ENCODE measurements around the gene ASPDH. TPM values are rescaled to one million over a fixed set of nuclear protein-coding genes. Genes with fewer than 3 reads are reported as not detected.

ASPDH gene
- total RNA-seq, 1 donor from 2014 or later = not detected

GRCh38 chr19:50548191-50549058 is 34.7 kb upstream of the ASPDH start:
- no peak for TF ChIP-seq CTCF (IDR thresholded peaks at IDR 0.05; ENCODE audit: unreplicated experiment)
- peaks cover 20% of the 10 kb centered on the region for H3K36me3 Mint-ChIP-seq (ENCODE audit: low read depth, unreplicated experiment)
- DNase-seq (ENCODE audit: low spot score) = no peak
- H3K27me3 Mint-ChIP-seq (ENCODE audit: unreplicated experiment) = peaks cover 23% of the 10 kb centered on the region
- H3K4me3 Mint-ChIP-seq (ENCODE audit: unreplicated experiment) = no peak overlapping the region
- H3K4me1 Mint-ChIP-seq (ENCODE audit: unreplicated experiment) = peaks cover 3% of the 10 kb centered on the region
- H3K27ac Mint-ChIP-seq (ENCODE audit: unreplicated experiment) = no peak overlapping the region
- peaks cover 37% of the 10 kb centered on the region for H3K9me3 Mint-ChIP-seq (ENCODE audit: unreplicated experiment)

GRCh38 chr19:50547385-50548190 is 33.9 kb upstream of the ASPDH start:
- Mint-ChIP-seq H3K4me3 (ENCODE audit: unreplicated experiment) (no peak overlapping the region), H3K36me3 (ENCODE audit: low read depth, unreplicated experiment) (peaks cover 15% of the 10 kb centered on the region), H3K4me1 (ENCODE audit: unreplicated experiment) (peaks cover 3% of the 10 kb centered on the region), H3K27me3 (ENCODE audit: unreplicated experiment) (peaks cover 17% of the 10 kb centered on the region), H3K27ac (ENCODE audit: unreplicated experiment) (peak overlapping the region; percentile 36), H3K9me3 (ENCODE audit: unreplicated experiment) (peaks cover 37% of the 10 kb centered on the region)
- DNase-seq (ENCODE audit: low spot score) = no peak
- no peak for TF ChIP-seq CTCF (IDR thresholded peaks at IDR 0.05; ENCODE audit: unreplicated experiment)

GRCh38 chr19:50546527-50547221 is 33.0 kb upstream of the ASPDH start:
- Mint-ChIP-seq H3K27ac (ENCODE audit: unreplicated experiment) (no peak overlapping the region), H3K4me1 (ENCODE audit: unreplicated experiment) (no peaks in the 10 kb centered on the region), H3K27me3 (ENCODE audit: unreplicated experiment) (peaks cover 14% of the 10 kb centered on the region), H3K36me3 (ENCODE audit: low read depth, unreplicated experiment) (peaks cover 10% of the 10 kb centered on the region), H3K4me3 (ENCODE audit: unreplicated experiment) (no peak overlapping the region), H3K9me3 (ENCODE audit: unreplicated experiment) (peaks cover 36% of the 10 kb centered on the region)
- DNase-seq (ENCODE audit: low spot score) = no peak
- TF ChIP-seq CTCF (IDR thresholded peaks at IDR 0.05; ENCODE audit: unreplicated experiment) = no peak

GRCh38 chr19:50542943-50543342 is 29.2 kb upstream of the ASPDH start:
- H3K4me1 Mint-ChIP-seq (ENCODE audit: unreplicated experiment) = no peaks in the 10 kb centered on the region
- no peak for DNase-seq (ENCODE audit: low spot score)
- TF ChIP-seq CTCF (IDR thresholded peaks at IDR 0.05; ENCODE audit: unreplicated experiment) = no peak
- peaks cover 7% of the 10 kb centered on the region for H3K27me3 Mint-ChIP-seq (ENCODE audit: unreplicated experiment)
- no peak overlapping the region for H3K27ac Mint-ChIP-seq (ENCODE audit: unreplicated experiment)
- H3K9me3 Mint-ChIP-seq (ENCODE audit: unreplicated experiment) = peaks cover 24% of the 10 kb centered on the region
- no peak overlapping the region for H3K4me3 Mint-ChIP-seq (ENCODE audit: unreplicated experiment)
- peaks cover 4% of the 10 kb centered on the region for H3K36me3 Mint-ChIP-seq (ENCODE audit: low read depth, unreplicated experiment)
